Activated CD4-positive, alpha-beta T cell treated with anti-CD3 and anti-CD28 coated beads, Interleukin-2, amount 10 ng/mL, durations not matched to agents 7 days and 5 days (primary cell): ENCODE measurements around the gene MBP. TPM values are rescaled to one million over a fixed set of nuclear protein-coding genes. Genes with fewer than 3 reads are reported as not detected.

ENCODE experiments used
- CTCF ChIA-PET: fragments of 350-600 bp; sonication (Branson Sonifier 250); formaldehyde crosslinking; loops from one replicate; lab custom pipeline; 2021; ENCODE audit warnings: antibody characterized with exemption; lab: Charles Lee
- POLR2A ChIA-PET: fragments of 350-600 bp; sonication (Branson Sonifier 250); formaldehyde crosslinking; loops from one replicate; lab custom pipeline; 2021; ENCODE audit warnings: antibody characterized with exemption; lab: Charles Lee
- DNase-seq: peaks from one replicate; pipeline ENCODE4 v3.0.0-alpha.2; 2020
- H3K27ac Mint-ChIP-seq: one replicate; pipeline ENCODE4 v1.8.0; 2021; ENCODE audit warnings: mild to moderate bottlenecking, moderate library complexity, mixed read lengths
- H3K27me3 Mint-ChIP-seq: one replicate; pipeline ENCODE4 v1.8.0; 2021; ENCODE audit warnings: mixed read lengths
- H3K36me3 Mint-ChIP-seq: one replicate; pipeline ENCODE4 v1.8.0; 2021; ENCODE audit warnings: low read depth, mixed read lengths
- H3K4me1 Mint-ChIP-seq: one replicate; pipeline ENCODE4 v1.8.0; 2021; ENCODE audit warnings: mixed read lengths
- H3K4me3 Mint-ChIP-seq: one replicate; pipeline ENCODE4 v1.8.0; 2021; ENCODE audit warnings: mild to moderate bottlenecking, moderate library complexity, mixed read lengths
- H3K9me3 Mint-ChIP-seq: one replicate; pipeline ENCODE4 v1.8.0; 2021; ENCODE audit warnings: mixed read lengths
- total RNA-seq, 2 experiments: library from RNA; stranded (reverse); gene quantifications; one replicate each; pipeline ENCODE4 v1.2.3, GENCODE V29; 2021

Gene MBP
- total RNA-seq, 2 experiments from 2014 or later, result 111 to 133 TPM

GRCh38 chr18:77108821-77109647 is 23.5 kb downstream of the MBP start:
- DNase-seq, result no peak
- CTCF ChIA-PET, result interaction anchor here (1.6 to 6.0 kb wide), 3 partner anchors 11 to 14 kb away, joined by 4 to 34 read pairs (median 12); no protein-coding TSS in a partner anchor
- no peak overlapping the region for H3K4me3 Mint-ChIP-seq

DNA sequence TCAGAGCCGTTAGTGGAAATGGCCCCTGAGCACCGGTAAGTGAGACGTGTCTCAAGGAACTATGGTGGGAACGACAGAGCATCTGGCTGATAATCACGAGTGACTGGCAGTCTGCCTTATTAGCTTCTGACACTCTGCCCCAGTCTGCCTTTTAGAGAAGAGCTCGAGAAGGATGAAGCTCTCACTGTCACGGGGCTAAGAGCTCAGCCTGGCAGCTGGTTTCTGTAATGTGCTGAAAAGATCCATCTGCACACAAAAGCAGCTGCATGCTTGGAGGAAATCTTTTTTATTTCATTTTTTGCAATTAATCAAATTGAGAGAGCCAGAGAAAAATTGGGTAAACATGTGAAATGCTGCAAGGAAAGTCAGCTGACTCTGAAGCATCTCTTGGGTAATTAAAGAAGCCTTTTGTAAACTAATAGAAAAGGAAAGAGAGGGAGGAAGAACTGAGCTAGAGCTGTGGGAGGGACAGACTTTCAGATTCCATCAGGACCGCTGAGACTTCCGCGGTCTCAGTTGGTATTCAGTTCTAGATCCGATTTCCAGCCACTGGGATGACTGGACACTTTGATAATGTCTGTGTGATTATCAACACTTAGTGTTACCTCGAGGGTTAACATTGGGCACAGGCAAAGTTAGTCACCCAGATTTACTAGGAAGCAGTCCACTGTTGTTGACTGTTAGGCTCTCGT is 24.4 kb downstream of the MBP start:
- ChIA-PET CTCF (interaction anchor here (3.3 to 6.0 kb wide), 2 partner anchors 11 to 15 kb away, joined by 12 to 34 read pairs; no protein-coding TSS in a partner anchor), POLR2A (no interaction called here)
- H3K9me3 Mint-ChIP-seq, result no peaks in the 10 kb centered on the region
- peak overlapping the region; percentile 88 for H3K27ac Mint-ChIP-seq
- H3K27me3 Mint-ChIP-seq, result no peaks in the 10 kb centered on the region
- peaks cover 81% of the 10 kb centered on the region for H3K36me3 Mint-ChIP-seq
- H3K4me1 Mint-ChIP-seq, result peaks cover 96% of the 10 kb centered on the region
- peak overlapping the region; percentile 53 for H3K4me3 Mint-ChIP-seq
- DNase-seq, result no peak

More at GRCh38 chr18:77108821-77109647, 23.5 kb downstream of the MBP start:
- Mint-ChIP-seq H3K9me3 (no peaks in the 10 kb centered on the region), H3K27ac (peak overlapping the region; percentile 88), H3K36me3 (peaks cover 80% of the 10 kb centered on the region), H3K27me3 (no peaks in the 10 kb centered on the region), H3K4me1 (peaks cover 95% of the 10 kb centered on the region)
- POLR2A ChIA-PET, result interaction anchor here (1.1 kb wide), 1 partner anchor 24 kb away, joined by 3 read pairs; the partner anchor contains the start of gene MBP

DNA sequence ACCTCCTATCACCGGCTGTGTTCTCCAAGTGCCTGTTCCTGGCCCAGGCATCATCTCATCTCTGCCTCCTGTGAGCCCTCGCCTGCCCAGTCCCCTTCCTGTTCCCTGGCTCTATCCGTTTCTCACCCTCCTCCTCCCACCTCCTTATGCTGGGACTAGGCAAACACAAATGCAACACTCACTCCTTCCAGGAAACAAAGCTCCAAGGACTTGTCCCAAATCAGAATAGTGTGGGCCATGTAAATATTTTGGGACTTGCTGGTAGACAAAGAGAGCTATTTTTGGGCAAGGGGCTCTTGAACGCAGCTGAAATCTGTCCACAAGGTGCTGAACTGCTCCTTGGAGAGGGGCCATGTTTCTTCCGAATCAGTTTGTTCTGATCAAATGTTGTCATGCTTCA is 25.3 kb downstream of the MBP start:
- Mint-ChIP-seq H3K4me3 (peak overlapping the region; percentile 28), H3K36me3 (peaks cover 78% of the 10 kb centered on the region), H3K9me3 (no peaks in the 10 kb centered on the region), H3K27me3 (no peaks in the 10 kb centered on the region), H3K27ac (peak overlapping the region; percentile 88), H3K4me1 (peaks cover 95% of the 10 kb centered on the region)
- POLR2A ChIA-PET, result interaction anchor here (1.3 kb wide), 1 partner anchor 40 kb away, joined by 3 read pairs; no protein-coding TSS in a partner anchor
- DNase-seq, result no peak
- CTCF ChIA-PET, result interaction anchor here (3.3 to 6.0 kb wide), 2 partner anchors 10 to 16 kb away, joined by 12 to 34 read pairs; no protein-coding TSS in a partner anchor

DNA sequence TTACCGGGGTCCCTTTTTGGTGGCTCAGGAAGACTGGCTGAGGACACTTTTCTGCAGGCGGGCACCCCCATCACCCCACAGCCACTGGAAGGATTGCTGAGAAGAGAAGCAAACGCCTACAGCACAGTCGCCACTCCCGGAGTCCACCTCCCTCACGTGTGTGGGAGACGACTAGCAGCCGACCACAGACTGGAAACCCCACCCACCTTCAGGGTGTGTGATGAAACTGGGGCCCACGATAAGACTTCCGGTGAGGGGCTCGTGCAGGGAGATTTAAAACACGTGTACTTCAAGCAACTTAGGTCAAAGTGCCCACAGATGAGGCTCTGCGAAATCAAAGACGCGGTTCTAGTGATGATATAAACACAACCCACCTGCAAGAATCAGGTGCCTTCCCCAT is 26.3 kb downstream of the MBP start:
- H3K27ac Mint-ChIP-seq, result peak overlapping the region; percentile 88
- ChIA-PET CTCF (interaction anchor here (3.3 to 6.0 kb wide), 2 partner anchors 9 to 16 kb away, joined by 12 to 34 read pairs; no protein-coding TSS in a partner anchor), POLR2A (interaction anchor here (1.3 kb wide), 1 partner anchor 39 kb away, joined by 3 read pairs; no protein-coding TSS in a partner anchor)
- peaks cover 95% of the 10 kb centered on the region for H3K4me1 Mint-ChIP-seq
- DNase-seq, result peak; percentile 84
- no peaks in the 10 kb centered on the region for H3K27me3 Mint-ChIP-seq
- peaks cover 78% of the 10 kb centered on the region for H3K36me3 Mint-ChIP-seq
- H3K9me3 Mint-ChIP-seq, result no peaks in the 10 kb centered on the region
- peak overlapping the region; percentile 51 for H3K4me3 Mint-ChIP-seq

GRCh38 chr18:77105680-77106079 is 26.9 kb downstream of the MBP start:
- Mint-ChIP-seq H3K27ac (peak overlapping the region; percentile 88), H3K9me3 (no peaks in the 10 kb centered on the region), H3K4me3 (peak overlapping the region; percentile 51), H3K27me3 (no peaks in the 10 kb centered on the region), H3K36me3 (peaks cover 80% of the 10 kb centered on the region), H3K4me1 (peaks cover 95% of the 10 kb centered on the region)
- DNase-seq, result no peak
- ChIA-PET CTCF (interaction anchor here (0.6 to 6.0 kb wide), 4 partner anchors 8 to 77 kb away, joined by 3 to 34 read pairs (median 8); no protein-coding TSS in a partner anchor), POLR2A (interaction anchor here (0.6 kb wide), 1 partner anchor 48 kb away, joined by 3 read pairs; no protein-coding TSS in a partner anchor)

DNA sequence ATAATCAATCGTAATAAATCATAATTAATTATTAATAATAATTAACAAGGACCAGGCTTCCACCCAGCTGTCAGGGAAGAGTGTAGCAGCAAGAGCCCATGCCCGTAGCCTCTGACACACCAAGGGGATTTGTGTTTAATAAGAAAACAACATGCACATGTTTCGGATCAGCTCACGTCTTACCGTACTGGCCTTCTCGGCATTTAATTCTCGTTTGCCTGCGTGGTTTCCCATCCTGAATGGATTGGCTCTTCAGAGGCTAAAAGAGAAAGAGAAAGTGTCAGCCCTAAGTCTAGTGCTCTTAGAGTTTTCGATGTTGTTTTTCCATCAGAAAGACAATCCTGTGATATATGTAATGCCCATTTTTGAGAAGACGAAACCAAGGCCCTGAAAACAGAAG is 27.6 kb downstream of the MBP start:
- no peak for DNase-seq
- Mint-ChIP-seq H3K27ac (peak overlapping the region; percentile 88), H3K4me3 (peak overlapping the region; percentile 51), H3K4me1 (peaks cover 97% of the 10 kb centered on the region), H3K9me3 (no peaks in the 10 kb centered on the region), H3K36me3 (peaks cover 81% of the 10 kb centered on the region), H3K27me3 (no peaks in the 10 kb centered on the region)
- ChIA-PET CTCF (interaction anchor here (0.6 to 6.0 kb wide), 5 partner anchors 9 to 103 kb away, joined by 3 to 34 read pairs (median 4); no protein-coding TSS in a partner anchor), POLR2A (no interaction called here)

GRCh38 chr18:77103991-77104531 is 28.5 kb downstream of the MBP start:
- peaks cover 97% of the 10 kb centered on the region for H3K4me1 Mint-ChIP-seq
- no peaks in the 10 kb centered on the region for H3K9me3 Mint-ChIP-seq
- CTCF ChIA-PET, result interaction anchor here (1.1 to 1.2 kb wide), 2 partner anchors 20 to 41 kb away, joined by 3 to 4 read pairs; no protein-coding TSS in a partner anchor
- H3K27me3 Mint-ChIP-seq, result no peaks in the 10 kb centered on the region
- DNase-seq, result no peak
- peak overlapping the region; percentile 99 for H3K27ac Mint-ChIP-seq
- POLR2A ChIA-PET, result no interaction called here
- H3K36me3 Mint-ChIP-seq, result peaks cover 82% of the 10 kb centered on the region
- H3K4me3 Mint-ChIP-seq, result no peak overlapping the region

- no peak overlapping the region for H3K4me3 Mint-ChIP-seq
- peaks cover 97% of the 10 kb centered on the region for H3K4me1 Mint-ChIP-seq
- no peaks in the 10 kb centered on the region for H3K27me3 Mint-ChIP-seq
- ChIA-PET CTCF (interaction anchor here (1.6 kb wide), 1 partner anchor 29 kb away, joined by 4 read pairs; no protein-coding TSS in a partner anchor), POLR2A (interaction anchor here (0.7 kb wide), 1 partner anchor 48 kb away, joined by 3 read pairs; no protein-coding TSS in a partner anchor)
- peak overlapping the region; percentile 99 for H3K27ac Mint-ChIP-seq
- peaks cover 85% of the 10 kb centered on the region for H3K36me3 Mint-ChIP-seq
- DNase-seq, result no peak
- no peaks in the 10 kb centered on the region for H3K9me3 Mint-ChIP-seq
These were observed 29.3 kb downstream of the MBP start for GRCh38 chr18:77103187-77103850.

- peaks cover 86% of the 10 kb centered on the region for H3K36me3 Mint-ChIP-seq
- ChIA-PET CTCF (interaction anchor here (0.8 to 2.0 kb wide), 5 partner anchors 29 to 108 kb away, joined by 3 to 7 read pairs (median 3); no protein-coding TSS in a partner anchor), POLR2A (interaction anchor here (0.7 to 1.2 kb wide), 2 partner anchors 40 to 47 kb away, joined by 3 to 6 read pairs; no protein-coding TSS in a partner anchor)
- peak overlapping the region; percentile 99 for H3K27ac Mint-ChIP-seq
- H3K4me1 Mint-ChIP-seq, result peaks cover 96% of the 10 kb centered on the region
- no peaks in the 10 kb centered on the region for H3K9me3 Mint-ChIP-seq
- H3K27me3 Mint-ChIP-seq, result no peaks in the 10 kb centered on the region
- peak; percentile 52 for DNase-seq
- peak overlapping the region; percentile 73 for H3K4me3 Mint-ChIP-seq
These were observed 30.1 kb downstream of the MBP start for GRCh38 chr18:77102259-77103040.

- Mint-ChIP-seq H3K9me3 (no peaks in the 10 kb centered on the region), H3K36me3 (peaks cover 84% of the 10 kb centered on the region), H3K27me3 (no peaks in the 10 kb centered on the region), H3K4me1 (peaks cover 95% of the 10 kb centered on the region), H3K4me3 (peak overlapping the region; percentile 73), H3K27ac (peak overlapping the region; percentile 99)
- ChIA-PET CTCF (interaction anchor here (0.8 to 2.0 kb wide), 6 partner anchors 28 to 108 kb away, joined by 3 to 7 read pairs (median 3); no protein-coding TSS in a partner anchor), POLR2A (interaction anchor here (1.2 kb wide), 1 partner anchor 40 kb away, joined by 6 read pairs; no protein-coding TSS in a partner anchor)
- peak; percentile 47 for DNase-seq
These were observed 30.9 kb downstream of the MBP start for GRCh38 chr18:77101410-77102258.
